Cardiac muscle cell (in vitro differentiated cells and primary cell): ENCODE results near the gene STRA6. TPM values are rescaled to one million over a fixed set of nuclear protein-coding genes. Genes with fewer than 3 reads are reported as not detected.

ENCODE experiments used
- DNase-seq, 2 donors: peaks; one replicate each; pipeline versions ENCODE4 v3.0.0 to v3.0.0-alpha.2; 2010 to 2017; ENCODE audit warnings: low read depth in 1 of 2, low spot score in 1 of 2
- H3K27ac ChIP-seq: fragments of 200-600 bp; sonication (generic); 2 replicates; pipeline ENCODE4 v1.5.1; 2016
- H3K27me3 ChIP-seq: fragments of 200-600 bp; sonication (generic); 2 replicates; pipeline ENCODE4 v1.6.0; 2016; ENCODE audit warnings: control low read depth
- H3K36me3 ChIP-seq: fragments of 200-600 bp; sonication (generic); 2 replicates; pipeline ENCODE4 v1.5.1; 2016; ENCODE audit warnings: control low read depth
- H3K4me1 ChIP-seq: fragments of 200-600 bp; sonication (generic); 2 replicates; pipeline ENCODE4 v1.8.1; 2017; ENCODE audit warnings: low read depth, mild to moderate bottlenecking, mixed run types
- H3K4me3 ChIP-seq: fragments of 200-600 bp; sonication (generic); 2 replicates; pipeline ENCODE4 v1.5.1; 2016; ENCODE audit warnings: mild to moderate bottlenecking
- H3K9me3 ChIP-seq: fragments of 200-600 bp; sonication (generic); 2 replicates; pipeline ENCODE4 v1.5.1; 2017; ENCODE audit warnings: low read depth, mild to moderate bottlenecking, control low read depth
- polyA plus RNA-seq: library from polyadenylated mRNA; unstranded; fragments of >200 nt; fragmentation: Nextera tagmentation; extraction: Ambion mirVana; gene quantifications from 2 replicates; pipeline ENCODE4 v1.2.1, GENCODE V29; 2016
- total RNA-seq: library from RNA; depleted of rRNA; stranded (reverse); fragments of >200 nt; gene quantifications from 2 replicates; pipeline ENCODE4 v1.2.3, GENCODE V29; 2016
- TF ChIP-seq, protein P1 (sequence below): IDR thresholded peaks from 2 replicates; pipeline ENCODE4 v1.5.1; 2012; ENCODE audit warnings: low read depth, mild to moderate bottlenecking, low read length

STRA6 gene
- total and polyA plus RNA-seq, 2 experiments from 2014 or later = 38.6 to 49.6 TPM

DNA sequence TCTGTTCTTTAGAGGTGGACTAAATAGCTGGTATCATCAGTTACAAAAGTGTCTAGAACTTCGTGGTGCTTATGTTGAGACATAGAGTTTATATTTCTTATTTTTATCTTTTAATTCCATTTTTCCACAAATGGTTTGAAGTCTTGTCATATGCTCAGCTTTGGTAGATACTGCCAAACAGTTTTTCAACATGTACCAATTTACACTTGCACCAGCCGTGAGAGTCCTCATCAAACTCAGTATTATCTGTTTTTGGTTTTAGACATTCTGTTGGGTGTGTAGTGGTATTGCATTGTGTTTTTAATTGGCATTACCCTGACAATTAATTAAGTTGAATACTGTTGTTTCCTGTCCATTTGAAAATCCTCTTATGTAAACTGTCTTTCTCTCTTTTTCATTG, 55.5 kb downstream of the STRA6 start:
- H3K4me3 ChIP-seq = no peak overlapping the region
- no peak for DNase-seq
- no peaks in the 10 kb centered on the region for H3K4me1 ChIP-seq
- TF ChIP-seq, protein P1, sequence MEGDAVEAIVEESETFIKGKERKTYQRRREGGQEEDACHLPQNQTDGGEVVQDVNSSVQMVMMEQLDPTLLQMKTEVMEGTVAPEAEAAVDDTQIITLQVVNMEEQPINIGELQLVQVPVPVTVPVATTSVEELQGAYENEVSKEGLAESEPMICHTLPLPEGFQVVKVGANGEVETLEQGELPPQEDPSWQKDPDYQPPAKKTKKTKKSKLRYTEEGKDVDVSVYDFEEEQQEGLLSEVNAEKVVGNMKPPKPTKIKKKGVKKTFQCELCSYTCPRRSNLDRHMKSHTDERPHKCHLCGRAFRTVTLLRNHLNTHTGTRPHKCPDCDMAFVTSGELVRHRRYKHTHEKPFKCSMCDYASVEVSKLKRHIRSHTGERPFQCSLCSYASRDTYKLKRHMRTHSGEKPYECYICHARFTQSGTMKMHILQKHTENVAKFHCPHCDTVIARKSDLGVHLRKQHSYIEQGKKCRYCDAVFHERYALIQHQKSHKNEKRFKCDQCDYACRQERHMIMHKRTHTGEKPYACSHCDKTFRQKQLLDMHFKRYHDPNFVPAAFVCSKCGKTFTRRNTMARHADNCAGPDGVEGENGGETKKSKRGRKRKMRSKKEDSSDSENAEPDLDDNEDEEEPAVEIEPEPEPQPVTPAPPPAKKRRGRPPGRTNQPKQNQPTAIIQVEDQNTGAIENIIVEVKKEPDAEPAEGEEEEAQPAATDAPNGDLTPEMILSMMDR = no peak
- H3K9me3 ChIP-seq = no peaks in the 10 kb centered on the region
- no peak overlapping the region for H3K27ac ChIP-seq
- no peaks in the 10 kb centered on the region for H3K36me3 ChIP-seq
- H3K27me3 ChIP-seq = no peaks in the 10 kb centered on the region

DNA sequence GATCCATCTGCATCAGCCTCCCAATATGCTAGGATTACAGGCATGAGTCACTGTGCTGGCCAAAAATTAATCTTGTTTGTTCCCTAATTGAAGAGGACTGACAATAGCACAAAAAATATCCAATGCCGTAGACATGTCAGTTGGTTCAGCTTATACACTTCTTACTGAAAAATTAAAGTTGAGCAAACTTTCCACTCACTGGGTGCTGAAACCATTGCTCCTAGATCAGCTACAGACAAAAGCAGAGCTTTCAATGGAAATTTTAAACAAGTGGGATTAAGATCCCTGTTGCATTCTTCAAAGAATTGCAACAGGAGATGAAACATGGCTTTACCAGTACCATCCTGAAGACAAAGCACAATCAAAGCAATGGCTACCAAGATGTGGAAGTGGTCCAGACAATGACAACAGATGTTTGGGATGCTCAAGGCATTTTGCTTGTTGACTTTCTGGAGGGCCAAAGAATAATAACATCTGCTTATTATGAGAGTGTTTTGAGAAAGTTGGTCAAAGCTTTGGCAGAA, 56.2 kb downstream of the STRA6 start:
- no peak for DNase-seq
- Histone ChIP-seq H3K4me3 (no peak overlapping the region), H3K4me1 (no peaks in the 10 kb centered on the region), H3K36me3 (no peaks in the 10 kb centered on the region), H3K27me3 (no peaks in the 10 kb centered on the region), H3K9me3 (no peaks in the 10 kb centered on the region), H3K27ac (no peak overlapping the region)
- TF ChIP-seq, protein P1 = no peak

DNA sequence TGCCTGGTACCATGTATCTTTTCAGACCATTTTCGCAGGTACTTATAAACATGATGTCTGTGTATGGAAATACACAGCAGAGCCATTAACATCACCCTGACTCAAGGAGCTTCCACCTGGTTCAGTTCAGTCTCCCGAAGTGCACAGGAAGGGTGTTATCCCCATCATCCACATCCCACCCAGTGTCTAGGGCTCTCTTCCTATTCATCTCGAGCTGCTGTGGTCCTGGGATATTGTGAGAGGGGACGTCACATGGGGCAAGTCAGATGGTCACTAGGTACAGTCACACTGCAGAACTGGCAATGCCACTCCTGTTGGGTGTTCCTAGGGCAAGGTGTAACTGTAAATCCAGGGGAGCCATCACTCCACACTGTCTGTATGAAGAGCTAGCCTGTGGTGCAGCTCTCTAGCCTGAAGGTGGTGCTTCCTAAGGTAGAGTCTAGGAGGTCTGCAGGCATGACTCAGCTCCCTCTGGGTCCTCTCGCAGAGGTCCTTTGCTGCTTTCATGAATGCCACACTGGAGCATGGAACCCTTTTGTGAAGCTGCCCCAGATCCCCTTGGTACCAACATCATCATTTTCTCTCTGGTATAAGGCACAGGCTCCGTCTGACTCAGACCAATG, 58.3 kb downstream of the STRA6 start:
- Histone ChIP-seq H3K36me3 (no peaks in the 10 kb centered on the region), H3K9me3 (no peaks in the 10 kb centered on the region), H3K27ac (no peak overlapping the region), H3K27me3 (no peaks in the 10 kb centered on the region), H3K4me1 (no peaks in the 10 kb centered on the region), H3K4me3 (no peak overlapping the region)
- TF ChIP-seq, protein P1 = no peak
- no peak for DNase-seq

DNA sequence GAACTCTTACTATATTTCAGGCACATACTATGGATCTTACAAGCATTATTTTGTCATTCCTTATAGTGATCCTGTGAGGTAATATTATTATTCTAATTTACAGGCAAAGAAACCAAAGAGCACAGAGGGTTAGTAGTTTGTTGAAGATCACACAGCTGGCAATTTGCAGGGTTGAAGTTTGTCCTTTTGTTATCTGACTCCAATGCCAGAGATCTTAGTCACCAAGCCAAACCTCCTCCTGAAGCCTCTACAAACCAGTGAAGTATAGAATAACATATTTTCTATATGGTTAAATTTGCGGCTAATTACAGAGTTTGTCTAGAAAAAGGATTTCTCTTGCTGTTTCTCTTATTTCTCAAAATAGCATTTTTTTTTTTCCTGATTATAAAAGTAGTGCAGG, 61.0 kb downstream of the STRA6 start:
- Histone ChIP-seq H3K27me3 (peaks cover 6% of the 10 kb centered on the region), H3K9me3 (no peaks in the 10 kb centered on the region), H3K36me3 (no peaks in the 10 kb centered on the region), H3K27ac (no peak overlapping the region), H3K4me1 (no peaks in the 10 kb centered on the region), H3K4me3 (no peak overlapping the region)
- TF ChIP-seq, protein P1 = no peak
- DNase-seq = peak in 1 of 2 donors; percentile 61

DNA sequence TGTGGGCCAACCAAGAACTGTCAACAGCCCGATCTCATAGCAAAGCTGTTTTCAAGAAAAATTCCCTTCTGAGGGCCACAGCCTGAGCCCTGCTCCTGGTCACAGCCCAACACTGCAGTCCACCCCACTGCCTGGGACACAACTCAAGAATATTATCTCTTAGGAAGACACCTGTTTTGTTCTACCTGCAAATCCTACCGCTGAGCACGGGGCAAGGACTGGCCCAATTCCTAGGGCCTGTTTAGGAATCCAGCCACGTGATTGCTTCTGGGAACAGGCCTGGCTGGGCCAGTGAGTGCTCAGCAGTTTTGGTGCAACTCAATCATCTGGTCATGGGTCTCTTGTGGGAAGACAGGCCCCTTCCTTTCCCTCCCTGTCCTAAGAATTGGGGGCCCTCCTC, 63.9 kb downstream of the STRA6 start:
- TF ChIP-seq, protein P1 = no peak
- Histone ChIP-seq H3K4me3 (no peak overlapping the region), H3K27ac (no peak overlapping the region), H3K9me3 (no peaks in the 10 kb centered on the region), H3K36me3 (no peaks in the 10 kb centered on the region), H3K4me1 (peaks cover 6% of the 10 kb centered on the region), H3K27me3 (peaks cover 29% of the 10 kb centered on the region)
- DNase-seq = no peak
